ENCODE measurements around the gene MISP3.

Gene MISP3

DNA sequence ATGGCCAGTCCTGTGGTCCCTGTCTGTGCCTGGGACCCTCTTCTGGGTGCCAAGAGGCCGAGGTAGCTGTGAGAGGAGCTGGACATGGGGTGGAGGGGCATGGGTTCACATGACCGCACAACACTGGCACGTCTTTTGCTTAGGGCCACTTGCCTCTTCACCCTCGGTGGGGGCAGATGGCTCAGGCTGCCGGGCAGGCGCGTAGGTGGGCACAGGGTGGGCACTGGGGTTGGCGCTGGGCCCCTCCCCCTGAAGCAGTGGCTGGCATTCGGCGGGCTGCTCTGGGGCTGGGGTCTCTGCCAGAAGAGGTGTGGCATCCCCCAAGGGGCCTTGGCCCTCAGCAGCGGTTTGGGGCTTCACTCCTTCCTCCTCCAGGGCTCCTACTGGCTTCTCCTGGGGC lies 19.1 kb upstream of the MISP3 start:
- Histone ChIP-seq H3K4me1 (ENCODE audit: control insufficient read depth, insufficient read depth, low read length, poor library complexity, severe bottlenecking) (peaks cover 13% of the 10 kb centered on the region), H3K27me3 (replicated peaks; ENCODE audit: control insufficient read depth, insufficient read depth, low read length, poor library complexity, severe bottlenecking) (no peaks in the 10 kb centered on the region), H3K27ac (ENCODE audit: insufficient read depth, low read length, poor library complexity, severe bottlenecking) (no peak overlapping the region), H3K4me3 (ENCODE audit: insufficient read depth, low read depth, low read length, poor library complexity, severe bottlenecking) (no peak overlapping the region), H3K36me3 (ENCODE audit: control insufficient read depth, insufficient read depth, low read length) (peaks cover 43% of the 10 kb centered on the region), H3K9me3 (ENCODE audit: control insufficient read depth, low read length) (no peaks in the 10 kb centered on the region)
- DNase-seq: no peak

DNA sequence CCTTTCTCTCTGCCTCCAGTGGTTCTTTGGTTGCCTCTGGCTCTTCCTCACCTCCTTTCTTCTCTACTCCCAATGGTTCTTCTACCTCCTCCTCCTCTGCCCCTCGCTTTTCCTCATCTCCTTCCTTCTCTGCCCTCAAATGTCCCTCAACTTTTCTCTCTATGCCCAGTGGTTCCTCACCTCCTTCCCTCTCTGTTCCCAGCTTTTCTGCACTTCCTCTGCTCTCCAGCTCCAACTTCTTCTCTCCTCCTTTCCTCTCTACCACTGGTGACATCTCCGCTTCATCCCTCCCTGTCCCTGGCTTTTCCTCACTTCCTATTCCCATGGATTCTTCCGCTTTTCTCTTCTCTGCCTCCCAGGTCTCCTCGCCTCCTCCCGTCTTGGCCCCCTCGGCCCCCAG lies 18.5 kb upstream of the MISP3 start:
- H3K27ac ChIP-seq (ENCODE audit: insufficient read depth, low read length, poor library complexity, severe bottlenecking): no peak overlapping the region

DNA sequence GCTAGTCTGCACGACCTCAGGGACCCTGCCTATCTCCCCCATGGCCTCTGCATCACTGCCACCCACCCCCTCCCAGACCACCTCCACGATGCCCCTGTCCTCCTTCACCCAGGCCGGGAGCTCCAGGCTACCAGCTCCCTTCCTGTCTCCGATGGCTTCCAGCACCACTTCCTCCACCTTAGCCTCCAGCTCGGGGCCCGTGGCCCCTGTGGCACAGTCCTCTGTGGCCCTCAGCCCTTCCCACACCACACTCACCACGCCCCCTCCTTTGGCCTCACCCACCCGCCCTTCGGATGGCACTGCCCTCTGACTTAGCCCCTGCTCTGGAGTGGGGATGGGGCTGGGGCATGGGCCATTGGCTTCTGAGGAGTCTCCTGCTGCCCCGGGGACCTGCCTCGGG lies 17.9 kb upstream of the MISP3 start:
- H3K4me3 ChIP-seq (ENCODE audit: insufficient read depth, low read depth, low read length, poor library complexity, severe bottlenecking): no peak overlapping the region
- peaks cover 11% of the 10 kb centered on the region for H3K27me3 ChIP-seq (replicated peaks; ENCODE audit: control insufficient read depth, insufficient read depth, low read length, poor library complexity, severe bottlenecking)
- H3K36me3 ChIP-seq (ENCODE audit: control insufficient read depth, insufficient read depth, low read length): peaks cover 33% of the 10 kb centered on the region
- no peak overlapping the region for H3K27ac ChIP-seq (ENCODE audit: insufficient read depth, low read length, poor library complexity, severe bottlenecking)
- peaks cover 20% of the 10 kb centered on the region for H3K4me1 ChIP-seq (ENCODE audit: control insufficient read depth, insufficient read depth, low read length, poor library complexity, severe bottlenecking)
- DNase-seq: no peak
- H3K9me3 ChIP-seq (ENCODE audit: control insufficient read depth, low read length): no peaks in the 10 kb centered on the region

More for the DNA sequence above, 18.5 kb upstream of the MISP3 start:
- Histone ChIP-seq H3K4me3 (ENCODE audit: insufficient read depth, low read depth, low read length, poor library complexity, severe bottlenecking) (no peak overlapping the region), H3K4me1 (ENCODE audit: control insufficient read depth, insufficient read depth, low read length, poor library complexity, severe bottlenecking) (peaks cover 18% of the 10 kb centered on the region), H3K36me3 (ENCODE audit: control insufficient read depth, insufficient read depth, low read length) (peaks cover 37% of the 10 kb centered on the region), H3K27me3 (replicated peaks; ENCODE audit: control insufficient read depth, insufficient read depth, low read length, poor library complexity, severe bottlenecking) (peaks cover 5% of the 10 kb centered on the region), H3K9me3 (ENCODE audit: control insufficient read depth, low read length) (no peaks in the 10 kb centered on the region)
- no peak for DNase-seq

DNA sequence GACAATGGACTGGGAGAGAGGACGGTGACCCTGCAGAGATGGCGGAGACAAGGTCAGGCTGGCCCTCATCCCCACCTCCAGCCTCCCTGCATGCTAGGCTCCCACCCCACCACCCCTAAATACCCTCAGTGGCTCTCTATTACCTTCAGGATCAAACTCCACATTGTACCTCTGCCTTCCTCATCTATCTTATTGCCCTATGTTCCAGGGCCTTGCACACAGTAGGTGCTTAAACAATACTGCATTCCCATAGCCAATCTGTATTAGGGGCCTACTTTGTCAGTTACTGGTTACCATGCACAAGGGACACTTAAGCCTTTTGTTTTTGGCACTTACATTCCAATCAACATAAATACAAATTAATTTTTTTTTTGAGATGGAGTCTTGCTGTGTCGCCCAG lies 17.2 kb upstream of the MISP3 start:
- peaks cover 13% of the 10 kb centered on the region for H3K27me3 ChIP-seq (replicated peaks; ENCODE audit: control insufficient read depth, insufficient read depth, low read length, poor library complexity, severe bottlenecking)
- H3K36me3 ChIP-seq (ENCODE audit: control insufficient read depth, insufficient read depth, low read length): peaks cover 26% of the 10 kb centered on the region
- H3K4me1 ChIP-seq (ENCODE audit: control insufficient read depth, insufficient read depth, low read length, poor library complexity, severe bottlenecking): peaks cover 20% of the 10 kb centered on the region
- DNase-seq: no peak
- no peaks in the 10 kb centered on the region for H3K9me3 ChIP-seq (ENCODE audit: control insufficient read depth, low read length)
- H3K27ac ChIP-seq (ENCODE audit: insufficient read depth, low read length, poor library complexity, severe bottlenecking): no peak overlapping the region
- H3K4me3 ChIP-seq (ENCODE audit: insufficient read depth, low read depth, low read length, poor library complexity, severe bottlenecking): no peak overlapping the region

DNA sequence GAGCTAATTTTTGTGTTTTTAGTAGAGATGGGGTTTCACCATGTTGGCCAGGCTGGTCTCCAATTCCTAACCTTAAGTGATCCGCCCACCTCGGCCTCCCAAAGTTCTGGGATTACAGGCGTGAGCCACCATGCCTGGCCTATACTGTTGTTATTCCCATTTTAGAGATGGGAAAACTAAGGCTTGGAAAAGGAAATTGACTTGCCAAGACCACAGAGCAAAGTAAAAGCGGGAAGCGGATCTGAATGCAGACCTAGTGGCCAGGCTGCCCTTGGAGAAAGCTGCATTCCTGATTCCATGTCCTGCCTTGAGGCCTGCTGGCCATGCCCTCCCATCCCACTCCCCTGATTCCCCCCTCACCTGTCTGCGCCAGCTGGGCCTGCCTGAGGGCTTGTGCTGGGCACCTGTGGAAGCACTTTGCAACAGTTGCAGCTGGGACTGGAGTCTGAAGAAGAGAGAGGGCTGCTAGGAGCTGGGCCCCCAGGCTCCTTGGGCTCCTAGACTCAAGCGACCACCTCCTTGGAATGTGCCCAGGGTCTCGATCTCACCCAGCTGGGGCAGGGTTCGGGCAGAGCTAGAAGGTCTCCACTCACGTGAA lies 16.4 kb upstream of the MISP3 start:
- peaks cover 19% of the 10 kb centered on the region for H3K36me3 ChIP-seq (ENCODE audit: control insufficient read depth, insufficient read depth, low read length)
- no peaks in the 10 kb centered on the region for H3K9me3 ChIP-seq (ENCODE audit: control insufficient read depth, low read length)
- peaks cover 20% of the 10 kb centered on the region for H3K4me1 ChIP-seq (ENCODE audit: control insufficient read depth, insufficient read depth, low read length, poor library complexity, severe bottlenecking)
- peaks cover 13% of the 10 kb centered on the region for H3K27me3 ChIP-seq (replicated peaks; ENCODE audit: control insufficient read depth, insufficient read depth, low read length, poor library complexity, severe bottlenecking)
- no peak overlapping the region for H3K27ac ChIP-seq (ENCODE audit: insufficient read depth, low read length, poor library complexity, severe bottlenecking)
- no peak for DNase-seq
- H3K4me3 ChIP-seq (ENCODE audit: insufficient read depth, low read depth, low read length, poor library complexity, severe bottlenecking): no peak overlapping the region

DNA sequence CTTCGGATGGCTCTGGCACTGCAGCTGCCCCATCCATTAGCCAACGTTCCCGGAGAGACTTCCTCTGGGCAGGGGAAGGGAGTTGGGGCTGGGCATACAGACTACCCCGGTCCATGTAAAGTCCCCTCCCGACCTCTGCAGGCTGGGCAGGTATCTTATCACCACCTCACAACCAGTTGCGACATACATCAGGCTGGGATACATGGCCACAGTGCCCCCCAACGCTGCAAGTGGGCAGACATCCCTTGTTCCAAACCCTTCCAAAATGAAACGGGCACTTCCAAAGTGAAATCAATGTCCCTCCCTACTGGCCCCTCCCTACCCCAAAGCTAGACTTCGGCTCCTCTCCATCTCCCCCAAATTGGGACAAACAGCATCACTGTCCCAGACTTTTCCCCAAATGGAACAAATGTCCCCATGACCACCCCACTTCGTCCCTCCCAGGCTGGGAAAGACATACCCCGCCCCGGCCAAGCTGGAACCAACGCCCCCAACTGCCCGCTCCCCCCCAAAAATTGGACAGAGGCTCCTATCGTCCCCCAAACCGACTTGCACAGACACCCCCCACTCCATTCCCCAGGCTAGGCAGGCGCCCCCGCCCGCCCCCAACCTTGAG lies 15.7 kb upstream of the MISP3 start:
- no peak overlapping the region for H3K27ac ChIP-seq (ENCODE audit: insufficient read depth, low read length, poor library complexity, severe bottlenecking)
- H3K36me3 ChIP-seq (ENCODE audit: control insufficient read depth, insufficient read depth, low read length): peaks cover 14% of the 10 kb centered on the region
- peak overlapping the region; percentile 42 for H3K4me3 ChIP-seq (ENCODE audit: insufficient read depth, low read depth, low read length, poor library complexity, severe bottlenecking)
- H3K27me3 ChIP-seq (replicated peaks; ENCODE audit: control insufficient read depth, insufficient read depth, low read length, poor library complexity, severe bottlenecking): peaks cover 13% of the 10 kb centered on the region
- H3K9me3 ChIP-seq (ENCODE audit: control insufficient read depth, low read length): no peaks in the 10 kb centered on the region
- peaks cover 20% of the 10 kb centered on the region for H3K4me1 ChIP-seq (ENCODE audit: control insufficient read depth, insufficient read depth, low read length, poor library complexity, severe bottlenecking)
- DNase-seq: no peak

DNA sequence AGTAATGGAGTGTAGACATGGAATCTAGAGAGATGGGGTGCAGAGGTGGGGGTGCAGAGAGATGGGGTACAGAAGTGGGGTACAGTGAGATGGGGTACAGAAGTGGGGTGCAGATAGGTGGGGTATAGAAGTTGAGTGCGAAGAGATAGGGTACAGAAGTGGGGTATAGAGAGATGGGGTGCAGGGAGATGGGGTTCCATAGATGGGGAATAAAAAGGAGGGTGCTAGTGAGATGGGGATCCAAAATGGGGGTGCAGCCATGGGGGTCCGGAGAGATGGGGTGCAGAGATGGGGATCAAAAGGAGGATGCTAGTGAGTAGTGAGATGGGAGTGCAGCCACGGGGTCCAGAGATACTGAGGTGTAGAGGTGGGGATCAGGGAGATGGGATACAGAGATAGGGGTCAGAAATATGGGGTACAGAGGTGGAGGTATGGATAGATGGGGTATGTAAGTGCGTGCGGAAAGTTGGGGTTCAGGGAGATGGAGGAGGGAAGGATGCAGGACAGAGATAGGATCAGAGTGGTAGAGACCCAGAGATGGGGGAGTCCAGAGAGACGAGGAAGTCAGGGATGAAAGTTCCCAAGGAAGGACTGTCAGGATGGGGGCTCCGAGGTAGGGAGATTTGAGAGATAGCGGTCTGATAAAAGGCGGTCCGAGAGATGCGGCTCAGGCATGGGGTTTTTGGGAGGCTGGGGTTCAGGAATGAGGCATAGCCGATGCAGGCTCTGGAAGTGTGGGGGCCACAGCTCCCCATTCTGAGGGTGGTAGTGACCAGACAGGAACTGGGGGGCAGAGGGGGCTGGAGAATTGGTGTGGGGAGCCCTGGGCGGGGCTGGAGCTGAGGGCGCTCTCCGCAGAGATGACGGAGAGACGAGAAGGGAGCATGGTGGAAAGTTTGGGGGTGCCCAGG lies 14.1 kb upstream of the MISP3 start:
- no peak for DNase-seq
- Histone ChIP-seq H3K9me3 (ENCODE audit: control insufficient read depth, low read length) (no peaks in the 10 kb centered on the region), H3K36me3 (ENCODE audit: control insufficient read depth, insufficient read depth, low read length) (no peaks in the 10 kb centered on the region), H3K27ac (ENCODE audit: insufficient read depth, low read length, poor library complexity, severe bottlenecking) (no peak overlapping the region), H3K27me3 (replicated peaks; ENCODE audit: control insufficient read depth, insufficient read depth, low read length, poor library complexity, severe bottlenecking) (peaks cover 13% of the 10 kb centered on the region), H3K4me3 (ENCODE audit: insufficient read depth, low read depth, low read length, poor library complexity, severe bottlenecking) (peak overlapping the region; percentile 28), H3K4me1 (ENCODE audit: control insufficient read depth, insufficient read depth, low read length, poor library complexity, severe bottlenecking) (peaks cover 20% of the 10 kb centered on the region)

DNA sequence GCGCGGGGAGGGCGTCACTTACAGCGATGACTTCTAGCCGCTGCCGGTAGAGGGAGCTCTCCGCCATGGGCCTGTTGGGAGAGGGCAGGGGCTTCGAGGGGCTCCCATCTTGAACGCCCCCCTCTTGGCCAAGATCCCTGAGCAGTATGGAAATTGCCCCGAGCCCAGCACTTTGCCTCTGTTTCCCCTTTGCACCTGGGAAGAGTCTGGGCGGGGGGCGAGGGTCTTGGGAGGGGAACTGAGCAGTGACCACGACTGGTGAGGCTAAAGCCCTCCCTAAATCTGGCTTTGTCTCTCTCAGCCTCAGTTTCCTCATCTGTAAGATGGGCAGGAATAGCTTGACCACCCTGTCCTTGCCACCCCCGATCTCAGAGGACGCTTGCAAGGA lies 13.5 kb upstream of the MISP3 start:
- no peak overlapping the region for H3K27ac ChIP-seq (ENCODE audit: insufficient read depth, low read length, poor library complexity, severe bottlenecking)
- H3K36me3 ChIP-seq (ENCODE audit: control insufficient read depth, insufficient read depth, low read length): no peaks in the 10 kb centered on the region
- H3K4me3 ChIP-seq (ENCODE audit: insufficient read depth, low read depth, low read length, poor library complexity, severe bottlenecking): no peak overlapping the region
- DNase-seq: peak in 1 of 3 donors; percentile 28
- peaks cover 13% of the 10 kb centered on the region for H3K27me3 ChIP-seq (replicated peaks; ENCODE audit: control insufficient read depth, insufficient read depth, low read length, poor library complexity, severe bottlenecking)
- H3K4me1 ChIP-seq (ENCODE audit: control insufficient read depth, insufficient read depth, low read length, poor library complexity, severe bottlenecking): peaks cover 20% of the 10 kb centered on the region
- H3K9me3 ChIP-seq (ENCODE audit: control insufficient read depth, low read length): no peaks in the 10 kb centered on the region

DNA sequence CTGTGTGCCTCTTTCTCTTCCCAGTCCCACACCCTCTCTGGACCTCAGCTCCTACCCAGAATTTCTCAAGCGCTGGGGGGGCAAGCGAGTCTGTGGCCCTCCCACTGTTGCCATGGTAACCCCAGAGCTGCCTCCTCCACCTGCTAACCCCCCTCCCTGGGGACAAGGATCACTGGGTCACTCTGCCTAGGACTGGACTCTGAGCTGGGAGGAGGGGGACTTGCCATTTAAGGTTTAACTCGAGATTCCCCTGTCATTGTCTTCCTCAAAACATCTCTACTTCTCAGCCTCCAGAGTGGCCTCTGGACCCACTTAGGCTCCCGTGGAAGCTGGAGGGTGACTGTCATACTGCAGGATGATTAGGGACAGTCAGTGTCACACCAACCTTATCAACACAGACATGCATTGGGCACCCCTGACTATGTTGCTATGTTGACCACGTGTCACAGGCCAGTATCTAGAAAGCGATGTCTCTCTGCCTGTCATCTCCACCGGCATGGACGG lies 12.9 kb upstream of the MISP3 start:
- Histone ChIP-seq H3K27ac (ENCODE audit: insufficient read depth, low read length, poor library complexity, severe bottlenecking) (no peak overlapping the region), H3K36me3 (ENCODE audit: control insufficient read depth, insufficient read depth, low read length) (no peaks in the 10 kb centered on the region), H3K4me1 (ENCODE audit: control insufficient read depth, insufficient read depth, low read length, poor library complexity, severe bottlenecking) (peaks cover 20% of the 10 kb centered on the region), H3K9me3 (ENCODE audit: control insufficient read depth, low read length) (no peaks in the 10 kb centered on the region), H3K4me3 (ENCODE audit: insufficient read depth, low read depth, low read length, poor library complexity, severe bottlenecking) (no peak overlapping the region), H3K27me3 (replicated peaks; ENCODE audit: control insufficient read depth, insufficient read depth, low read length, poor library complexity, severe bottlenecking) (peaks cover 13% of the 10 kb centered on the region)
- DNase-seq: no peak
